CD14-positive monocyte (primary cell): ENCODE measurements around the gene CPAMD8. TPM values are rescaled to one million over a fixed set of nuclear protein-coding genes. Genes with fewer than 3 reads are reported as not detected.
A peak's percentile ranks its signal among the peaks of the same experiment; 100 is the strongest.

Experiments used
- DNase-seq, 3 donors: peaks; one replicate each; pipeline ENCODE4 v3.0.0-alpha.2; 2011 to 2022
- H2AFZ ChIP-seq: 2 replicates; pipeline ENCODE4 v1.6.0; 2012; ENCODE audit warnings: mild to moderate bottlenecking, low read depth, low read length, inconsistent platforms; ENCODE audit not compliant: insufficient read depth, poor library complexity, severe bottlenecking
- H3K27ac ChIP-seq, 2 donors: 1 replicate in 1 of 2; 2 replicates in 1 of 2; pipeline ENCODE4 v1.5.1; 2012 to 2013; ENCODE audit warnings: low read length in 2 of 2, control low read depth in 1 of 2, inconsistent platforms in 1 of 2, low read depth in 1 of 2, mild to moderate bottlenecking in 1 of 2
- H3K27me3 ChIP-seq, 2 donors: one replicate each; pipeline versions ENCODE4 v1.6.0 to v1.6.1; 2011 to 2013; ENCODE audit warnings: low read length in 2 of 2; ENCODE audit not compliant: control insufficient read depth in 2 of 2, insufficient read depth in 2 of 2
- H3K36me3 ChIP-seq, 2 donors: replicated peaks in 1 of 2; 1 replicate in 1 of 2; 2 replicates in 1 of 2; pipeline versions ENCODE4 v1.5.1 to v1.6.1; 2012 to 2013; ENCODE audit warnings: low read length in 2 of 2, control low read depth in 1 of 2, inconsistent platforms in 1 of 2, mild to moderate bottlenecking in 1 of 2; ENCODE audit not compliant: insufficient read depth in 2 of 2, control insufficient read depth in 1 of 2
- H3K4me1 ChIP-seq, 2 donors: 1 replicate in 1 of 2; 2 replicates in 1 of 2; pipeline versions ENCODE4 v1.5.1 to v1.6.1; 2012 to 2013; ENCODE audit warnings: low read length in 2 of 2, control low read depth in 1 of 2, inconsistent platforms in 1 of 2, mild to moderate bottlenecking in 1 of 2, moderate library complexity in 1 of 2; ENCODE audit not compliant: insufficient read depth in 2 of 2, control insufficient read depth in 1 of 2
- H3K4me2 ChIP-seq: replicated peaks from 2 replicates; pipeline ENCODE3; 2012; ENCODE audit warnings: low read length, moderate library complexity, mild to moderate bottlenecking; ENCODE audit not compliant: poor library complexity, severe bottlenecking; ENCODE audit errors: extremely low read depth
- H3K4me3 ChIP-seq, 3 experiments: fragments of 200-600 bp in 1 of 3; sonication (generic) in 1 of 3; replicated peaks in 1 of 3; 1 replicate in 2 of 3; 2 replicates in 1 of 3; pipeline ENCODE4 v1.5.1; 2011 to 2013; ENCODE audit warnings: low read length in 3 of 3, mild to moderate bottlenecking in 3 of 3, control low read depth in 2 of 3, low read depth in 2 of 3, inconsistent platforms in 1 of 3, moderate library complexity in 1 of 3
- H3K79me2 ChIP-seq: 2 replicates; pipeline ENCODE4 v1.6.0; 2012; ENCODE audit warnings: mild to moderate bottlenecking, control low read depth, inconsistent platforms, low read length, moderate library complexity; ENCODE audit not compliant: insufficient read depth
- H3K9ac ChIP-seq: 2 replicates; pipeline ENCODE4 v1.6.0; 2017; ENCODE audit warnings: low read length, mild to moderate bottlenecking; ENCODE audit not compliant: insufficient read depth, poor library complexity, severe bottlenecking
- H3K9me3 ChIP-seq, 2 donors: replicated peaks in 1 of 2; 1 replicate in 1 of 2; 2 replicates in 1 of 2; pipeline versions ENCODE4 v1.5.1 to v1.6.1; 2012 to 2013; ENCODE audit warnings: low read length in 2 of 2, control low read depth in 1 of 2; ENCODE audit not compliant: control insufficient read depth in 1 of 2, insufficient read depth in 1 of 2
- H4K20me1 ChIP-seq: 2 replicates; pipeline ENCODE4 v1.6.0; 2012; ENCODE audit warnings: mild to moderate bottlenecking, low read length, control low read depth, moderate library complexity; ENCODE audit not compliant: insufficient read depth
- H3K27ac Mint-ChIP-seq, 7 donors: one replicate each; pipeline ENCODE4 v1.8.0; 2020; ENCODE audit warnings: mild to moderate bottlenecking in 7 of 7, mixed read lengths in 7 of 7, moderate library complexity in 6 of 7, inconsistent platforms in 2 of 7
- H3K27me3 Mint-ChIP-seq, 3 donors: one replicate each; pipeline ENCODE4 v1.8.0; 2021 to 2022; ENCODE audit warnings: low read depth in 3 of 3, mild to moderate bottlenecking in 3 of 3, mixed read lengths in 3 of 3, moderate library complexity in 3 of 3, inconsistent platforms in 1 of 3
- H3K36me3 Mint-ChIP-seq, 2 donors: one replicate each; pipeline ENCODE4 v1.8.0; 2020; ENCODE audit warnings: mixed read lengths in 2 of 2, inconsistent platforms in 1 of 2, mild to moderate bottlenecking in 1 of 2
- H3K4me1 Mint-ChIP-seq: one replicate; pipeline ENCODE4 v1.8.0; 2020; ENCODE audit warnings: mild to moderate bottlenecking, mixed read lengths
- H3K4me3 Mint-ChIP-seq, 2 donors: one replicate each; pipeline ENCODE4 v1.8.0; 2020; ENCODE audit warnings: mild to moderate bottlenecking in 2 of 2, mixed read lengths in 2 of 2, moderate library complexity in 1 of 2
- H3K9me3 Mint-ChIP-seq, 7 donors: one replicate each; pipeline ENCODE4 v1.8.0; 2020 to 2022; ENCODE audit warnings: mixed read lengths in 7 of 7, mild to moderate bottlenecking in 6 of 7, moderate library complexity in 6 of 7, inconsistent platforms in 2 of 7
- CTCF ChIP-seq: fragments of 200-600 bp; IDR thresholded peaks from one replicate; pipeline ENCODE4 v1.8.0; 2022; ENCODE audit warnings: antibody characterized with exemption, mild to moderate bottlenecking
- WGBS: methylation state at CpG from one replicate; pipeline ENCODE4 v1.1.5; 2013; ENCODE audit warnings: missing lambda C conversion rate; ENCODE audit not compliant: insufficient coverage; 5-methylcytosine and 5-hydroxymethylcytosine counted together
- intact Hi-C, 2 donors: fragments of 100-400 bp; cut with micrococcal nuclease; formaldehyde crosslinking; loops; one replicate each; pipeline versions ENCODE4 v1.15.0 to v1.15.1; 2023
- polyA plus RNA-seq, 3 donors: library from polyadenylated mRNA; depleted of rRNA in 1 of 3; unstranded in 2 of 3; stranded (reverse) in 1 of 3; fragments of 300-500 nt in 2 of 3; fragments of >200 nt in 1 of 3; fragmentation: Illumina TruSeq in 2 of 3; gene quantifications; 1 replicate in 2 of 3; 2 replicates in 1 of 3; pipeline ENCODE4 v1.2.3, GENCODE V29; 2012 to 2021

Gene CPAMD8
- polyA plus RNA-seq, 3 donors, result 5.1 to 53.4 (median 5.4) TPM

- peak overlapping the region; percentile 55 to 78 for H3K4me3 Mint-ChIP-seq
- intact Hi-C loops, result no loop called here
- Histone ChIP-seq H3K79me2 (no peaks in the 10 kb centered on the region), H3K4me2 (peak overlapping the region; percentile 65), H3K4me3 (peak overlapping the region in 1 of 3 experiments; percentile 53), H3K9ac (no peak overlapping the region), H3K9me3 (no peaks in the 10 kb centered on the region), H3K27me3 (peaks cover 0 to 8% of the 10 kb centered on the region in 2 donors), H3K36me3 (no peaks in the 10 kb centered on the region), H4K20me1 (no peaks in the 10 kb centered on the region), H3K27ac (peak overlapping the region in 1 of 2 donors; percentile 74), H2AFZ (peak overlapping the region; percentile 75), H3K4me1 (peaks cover 16 to 23% of the 10 kb centered on the region in 2 donors)
- 68% methylated on average over 15 of the region's 15 CpGs for WGBS
- H3K36me3 Mint-ChIP-seq, result no peaks in the 10 kb centered on the region
- peaks cover 25% of the 10 kb centered on the region for H3K4me1 Mint-ChIP-seq
- DNase-seq, result peak; percentile 92 to 97 (median 93)
- peak overlapping the region; percentile 82 to 91 (median 87) for H3K27ac Mint-ChIP-seq
- no peak for TF ChIP-seq CTCF
- peaks cover 0 to 8% (median 0%) of the 10 kb centered on the region in 7 donors for H3K9me3 Mint-ChIP-seq
- peaks cover 22 to 33% (median 28%) of the 10 kb centered on the region in 3 donors for H3K27me3 Mint-ChIP-seq
These were observed 9.3 kb upstream of the CPAMD8 start for GRCh38 chr19:17035842-17036424.

- Histone ChIP-seq H3K4me3 (no peak overlapping the region), H3K4me1 (peaks cover 16 to 24% of the 10 kb centered on the region in 2 donors), H3K79me2 (no peaks in the 10 kb centered on the region), H3K9me3 (no peaks in the 10 kb centered on the region), H4K20me1 (no peaks in the 10 kb centered on the region), H3K27ac (no peak overlapping the region), H3K27me3 (peaks cover 13 to 34% of the 10 kb centered on the region in 2 donors), H3K4me2 (no peak overlapping the region), H3K9ac (no peak overlapping the region), H2AFZ (no peak overlapping the region), H3K36me3 (no peaks in the 10 kb centered on the region)
- Mint-ChIP-seq H3K36me3 (peaks cover 2 to 3% of the 10 kb centered on the region in 2 donors), H3K27me3 (peaks cover 40 to 61% (median 55%) of the 10 kb centered on the region in 3 donors), H3K27ac (no peak overlapping the region), H3K4me3 (no peak overlapping the region), H3K4me1 (peaks cover 28% of the 10 kb centered on the region), H3K9me3 (peaks cover 0 to 5% (median 0%) of the 10 kb centered on the region in 7 donors)
- 98% methylated on average over 4 of the region's 6 CpGs for WGBS
- no peak for TF ChIP-seq CTCF
- intact Hi-C loops, result no loop called here
- DNase-seq, result no peak
These were observed 5.1 kb upstream of the CPAMD8 start for GRCh38 chr19:17031741-17032140.
